HT-29 (cell line): ENCODE measurements around the gene GFOD1. TPM values are rescaled to one million over a fixed set of nuclear protein-coding genes. Genes with fewer than 3 reads are reported as not detected.
"Not testable (repeated sequence)": the region's sequence is repeated elsewhere in the genome, so short reads cannot be mapped to it uniquely, and the experiment has no call there.

Experiments
- DNase-seq: peaks from one replicate; pipeline ENCODE4 v3.0.0-alpha.2; 2015; ENCODE audit warnings: low spot score
- total RNA-seq: library from RNA; depleted of rRNA; stranded (reverse); fragments of >200 nt; shearing (Covaris generic); gene quantifications from 2 replicates; pipeline ENCODE4 v1.2.3, GENCODE V29; 2014

GFOD1 gene
- total RNA-seq, 1 experiment from 2014 or later: 13.5 TPM

- peak; percentile 60 for DNase-seq
Observed at GRCh38 chr6:13511913-13512717, 24.7 kb upstream of the GFOD1 start.

GRCh38 chr6:13511141-13511571, 23.8 kb upstream of the GFOD1 start:
- DNase-seq: not testable (repeated sequence)

GRCh38 chr6:13510433-13510832, 23.0 kb upstream of the GFOD1 start:
- DNase-seq: not testable (repeated sequence)

- DNase-seq: no peak
Observed at GRCh38 chr6:13508711-13509705, 21.6 kb upstream of the GFOD1 start.

GRCh38 chr6:13507306-13507860, 20.0 kb upstream of the GFOD1 start:
- no peak for DNase-seq

GRCh38 chr6:13505345-13505734, 17.9 kb upstream of the GFOD1 start:
- DNase-seq: no peak

GRCh38 chr6:13504611-13505344, 17.4 kb upstream of the GFOD1 start:
- no peak for DNase-seq

GRCh38 chr6:13500915-13501314, 13.5 kb upstream of the GFOD1 start:
- no peak for DNase-seq

GRCh38 chr6:13500264-13500663, 12.9 kb upstream of the GFOD1 start:
- peak; percentile 61 for DNase-seq

- no peak for DNase-seq
Observed at GRCh38 chr6:13496513-13497190, 9.3 kb upstream of the GFOD1 start.

- no peak for DNase-seq
Observed at GRCh38 chr6:13495818-13496217, 8.4 kb upstream of the GFOD1 start.

GRCh38 chr6:13495112-13495776, 7.8 kb upstream of the GFOD1 start:
- DNase-seq: no peak

- DNase-seq: no peak
Observed at GRCh38 chr6:13494137-13494536, 6.7 kb upstream of the GFOD1 start.

- DNase-seq: no peak
Observed at GRCh38 chr6:13493147-13493546, 5.7 kb upstream of the GFOD1 start.

- DNase-seq: no peak
Observed at GRCh38 chr6:13492357-13492756, 5.0 kb upstream of the GFOD1 start.

- no peak for DNase-seq
Observed at GRCh38 chr6:13491538-13491937, 4.1 kb upstream of the GFOD1 start.

GRCh38 chr6:13490402-13490801, 3.0 kb upstream of the GFOD1 start:
- DNase-seq: no peak

GRCh38 chr6:13488896-13489237, 1.5 kb upstream of the GFOD1 start:
- DNase-seq: no peak

GRCh38 chr6:13488015-13488895, 855 bp upstream of the GFOD1 start:
- no peak for DNase-seq
